Adipocyte (in vitro differentiated cells): ENCODE measurements around the gene DLGAP1.
"Not testable (repeated sequence)": the region's sequence is repeated elsewhere in the genome, so short reads cannot be mapped to it uniquely, and the experiment has no call there.

Source experiments
- DNase-seq: peaks from one replicate; pipeline ENCODE4 v3.0.0-alpha.2; 2015; ENCODE audit warnings: low read depth
- H3K27me3 ChIP-seq: replicated peaks from 2 replicates; pipeline ENCODE4 v1.7.0; 2013; ENCODE audit warnings: mild to moderate bottlenecking, low read length, moderate library complexity; ENCODE audit not compliant: control insufficient read depth, insufficient read depth
- H3K36me3 ChIP-seq: 2 replicates; pipeline ENCODE4 v1.7.0; 2013; ENCODE audit warnings: low read length, mild to moderate bottlenecking, moderate library complexity; ENCODE audit not compliant: control insufficient read depth, insufficient read depth, severe bottlenecking
- H3K4me1 ChIP-seq: 2 replicates; pipeline ENCODE4 v1.7.0; 2013; ENCODE audit warnings: mild to moderate bottlenecking, low read length, moderate library complexity; ENCODE audit not compliant: control insufficient read depth, insufficient read depth
- H3K4me3 ChIP-seq: 2 replicates; pipeline ENCODE4 v1.7.0; 2013; ENCODE audit warnings: mild to moderate bottlenecking, low read length, moderate library complexity
- H3K9ac ChIP-seq: 2 replicates; pipeline ENCODE4 v1.7.0; 2013; ENCODE audit warnings: mild to moderate bottlenecking, low read length, moderate library complexity
- H3K9me3 ChIP-seq: 2 replicates; pipeline ENCODE4 v1.7.0; 2013; ENCODE audit warnings: mild to moderate bottlenecking, low read length, moderate library complexity; ENCODE audit not compliant: control insufficient read depth

DLGAP1 gene

DNA sequence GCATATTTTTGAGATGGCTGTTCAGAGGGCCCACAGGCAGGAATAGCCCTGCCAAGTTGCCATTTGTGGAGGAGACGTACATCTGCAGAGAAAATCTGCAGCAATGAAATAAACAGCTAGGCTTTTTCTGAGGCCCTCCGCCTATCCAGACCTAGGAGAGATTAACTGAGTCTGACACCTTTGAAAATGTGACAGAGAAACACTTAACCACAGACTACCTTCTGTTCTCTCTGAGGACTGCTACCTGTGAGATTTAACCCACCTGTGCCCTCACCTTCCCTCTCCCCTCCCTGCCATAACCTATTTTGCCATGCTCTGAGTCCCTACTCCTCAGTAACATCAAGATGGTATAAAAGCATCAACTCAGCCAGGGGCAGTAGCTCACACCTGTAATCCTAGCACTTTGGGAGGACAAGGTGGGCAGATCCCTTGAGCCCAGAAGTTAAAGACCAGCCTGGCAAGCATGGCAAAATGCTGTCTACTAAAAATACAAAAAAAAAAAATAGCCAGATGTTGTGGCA, 844.9 kb downstream of the DLGAP1 start:
- H3K9me3 ChIP-seq = no peaks in the 10 kb centered on the region

DNA sequence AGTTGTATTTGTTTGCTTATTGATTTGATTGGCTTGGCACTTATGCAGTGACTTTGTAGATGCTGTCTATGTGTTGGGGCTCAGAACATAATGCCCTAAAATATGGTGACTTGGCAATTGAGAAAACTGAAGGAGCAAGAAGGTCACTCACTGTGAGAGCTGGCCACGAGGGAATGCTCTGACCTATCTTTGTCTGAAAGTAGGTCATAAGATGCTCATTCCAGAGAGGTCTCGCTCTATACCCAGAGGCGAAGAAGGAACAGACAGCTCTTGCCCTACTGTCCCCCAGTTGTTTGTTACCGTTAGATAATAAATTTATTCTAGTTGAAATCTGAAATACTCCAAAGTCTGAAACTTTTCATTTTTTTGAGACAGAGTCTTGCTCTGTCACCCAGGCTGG, 846.6 kb downstream of the DLGAP1 start:
- Histone ChIP-seq H3K36me3 (no peaks in the 10 kb centered on the region), H3K4me3 (no peak overlapping the region), H3K9ac (no peak overlapping the region), H3K9me3 (no peaks in the 10 kb centered on the region), H3K4me1 (peaks cover 41% of the 10 kb centered on the region), H3K27me3 (no peaks in the 10 kb centered on the region)
- no peak for DNase-seq

More for the DNA sequence above, 844.9 kb downstream of the DLGAP1 start:
- Histone ChIP-seq H3K9ac (no peak overlapping the region), H3K36me3 (no peaks in the 10 kb centered on the region), H3K4me1 (peaks cover 24% of the 10 kb centered on the region), H3K27me3 (no peaks in the 10 kb centered on the region), H3K4me3 (no peak overlapping the region)
- no peak for DNase-seq

GRCh38 chr18:3608099-3608453, 847.0 kb downstream of the DLGAP1 start:
- not testable (repeated sequence) for H3K9me3 ChIP-seq, H3K36me3 ChIP-seq, H3K27me3 ChIP-seq, DNase-seq, H3K4me3 ChIP-seq, H3K9ac ChIP-seq
- peaks cover 45% of the 10 kb centered on the region for H3K4me1 ChIP-seq

DNA sequence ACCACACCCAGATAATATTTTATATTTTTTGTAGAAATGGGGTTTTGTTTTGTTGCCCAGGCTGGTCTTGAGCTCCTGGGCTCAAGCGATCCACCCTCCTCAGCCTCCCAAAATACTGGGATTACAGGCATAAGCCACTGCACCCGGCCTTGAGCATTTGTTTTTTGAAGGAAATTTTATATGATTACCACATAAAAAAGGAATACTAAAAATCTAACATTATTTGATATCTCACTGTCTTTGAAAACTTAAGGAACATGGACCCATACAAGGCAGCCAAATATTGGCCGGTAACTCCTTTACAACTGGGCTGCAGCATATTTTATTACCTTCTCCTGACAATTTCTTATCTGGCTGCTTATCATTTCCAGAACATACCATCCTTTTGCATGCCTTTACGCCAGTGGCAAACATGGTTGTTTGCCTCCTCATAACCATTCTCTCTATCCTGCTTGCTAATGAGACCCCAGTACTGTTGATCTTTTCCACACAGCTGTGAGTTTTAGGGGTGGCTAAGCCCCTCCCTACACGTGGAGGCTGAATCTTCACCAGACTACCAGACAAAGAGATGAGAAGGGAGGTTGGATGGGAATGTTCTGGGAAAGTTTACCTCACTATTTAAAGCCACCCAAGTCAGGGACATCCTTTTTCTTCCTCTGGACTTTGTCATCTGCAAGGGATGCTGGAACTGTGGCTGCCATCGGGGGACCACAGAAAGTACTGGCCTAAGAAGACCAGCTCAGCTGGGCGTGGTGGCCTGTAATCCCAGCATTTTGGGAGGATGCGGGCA, 847.6 kb downstream of the DLGAP1 start:
- no peak overlapping the region for H3K4me3 ChIP-seq
- DNase-seq = no peak
- H3K9ac ChIP-seq = peak overlapping the region; percentile 30
- H3K36me3 ChIP-seq = no peaks in the 10 kb centered on the region
- no peaks in the 10 kb centered on the region for H3K27me3 ChIP-seq
- no peaks in the 10 kb centered on the region for H3K9me3 ChIP-seq
- peaks cover 50% of the 10 kb centered on the region for H3K4me1 ChIP-seq

- H3K4me3 ChIP-seq = not testable (repeated sequence)
Observed at GRCh38 chr18:3606863-3607262, 848.2 kb downstream of the DLGAP1 start.

DNA sequence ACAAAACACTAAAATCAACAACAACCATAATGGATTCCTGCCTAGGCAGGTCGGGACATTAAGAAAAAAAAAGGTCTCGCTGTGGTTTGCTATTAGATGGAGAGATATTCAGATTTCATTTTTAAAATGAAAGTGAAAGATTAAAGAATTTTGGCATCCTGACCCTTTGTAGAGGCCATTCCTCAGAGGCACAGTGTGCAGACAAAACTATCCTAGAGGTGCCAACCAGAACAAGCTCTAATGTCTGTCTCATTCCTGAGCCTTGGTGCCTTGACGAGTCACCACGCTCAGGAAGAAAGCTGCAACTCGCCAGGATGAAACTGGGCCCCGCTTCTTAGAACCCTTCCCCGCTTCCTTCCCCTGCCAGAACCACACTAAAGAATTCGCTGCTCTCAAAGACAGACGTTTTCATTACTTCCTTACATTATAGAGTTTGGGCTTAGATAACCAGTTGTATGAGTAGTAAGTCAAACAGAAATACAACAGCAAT, 849.1 kb downstream of the DLGAP1 start:
- H3K4me3 ChIP-seq = peak overlapping the region; percentile 79
- H3K36me3 ChIP-seq = no peaks in the 10 kb centered on the region
- peak overlapping the region; percentile 93 for H3K9ac ChIP-seq
- H3K9me3 ChIP-seq = no peaks in the 10 kb centered on the region
- no peaks in the 10 kb centered on the region for H3K27me3 ChIP-seq
- H3K4me1 ChIP-seq = peaks cover 42% of the 10 kb centered on the region
- DNase-seq = peak; percentile 70

More at GRCh38 chr18:3606863-3607262, 848.2 kb downstream of the DLGAP1 start:
- H3K9me3 ChIP-seq, DNase-seq, H3K36me3 ChIP-seq, H3K27me3 ChIP-seq: not testable (repeated sequence)
- H3K9ac ChIP-seq = peak overlapping the region; percentile 93
- H3K4me1 ChIP-seq = peaks cover 48% of the 10 kb centered on the region

DNA sequence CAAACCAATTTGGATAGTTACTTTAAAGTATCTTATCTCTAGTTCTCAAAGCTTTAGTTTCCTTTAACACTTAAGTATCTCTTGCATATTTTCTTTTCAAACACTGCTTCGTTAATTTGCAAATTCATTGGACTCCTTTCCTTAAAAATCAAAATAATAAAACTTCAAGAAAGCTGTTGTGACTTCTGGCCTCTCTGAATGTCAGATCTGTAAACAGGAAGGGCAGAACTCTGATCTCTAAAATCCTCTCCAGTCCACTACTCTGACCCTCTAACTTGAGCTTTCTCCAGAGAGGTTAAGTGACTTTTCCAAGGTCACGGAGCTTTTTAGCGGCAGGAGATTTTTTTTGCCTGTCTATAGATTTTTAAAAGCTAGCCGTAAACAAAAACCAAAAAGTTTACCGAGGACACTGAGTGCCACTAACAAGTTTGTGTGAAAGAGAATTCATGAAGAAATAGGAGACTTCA, 849.6 kb downstream of the DLGAP1 start:
- peak; percentile 43 for DNase-seq
- Histone ChIP-seq H3K4me3 (peak overlapping the region; percentile 79), H3K4me1 (peaks cover 42% of the 10 kb centered on the region), H3K27me3 (no peaks in the 10 kb centered on the region), H3K9me3 (no peaks in the 10 kb centered on the region), H3K9ac (peak overlapping the region; percentile 93), H3K36me3 (no peaks in the 10 kb centered on the region)

GRCh38 chr18:3604498-3605408, 850.4 kb downstream of the DLGAP1 start:
- H3K4me1 ChIP-seq = peaks cover 42% of the 10 kb centered on the region
- peak overlapping the region; percentile 79 for H3K4me3 ChIP-seq
- peak overlapping the region; percentile 93 for H3K9ac ChIP-seq
- H3K9me3 ChIP-seq = no peaks in the 10 kb centered on the region
- H3K27me3 ChIP-seq = no peaks in the 10 kb centered on the region
- no peaks in the 10 kb centered on the region for H3K36me3 ChIP-seq
- peak; percentile 93 for DNase-seq

- Histone ChIP-seq H3K9ac (peak overlapping the region; percentile 93), H3K36me3 (no peaks in the 10 kb centered on the region), H3K27me3 (no peaks in the 10 kb centered on the region), H3K4me1 (peaks cover 42% of the 10 kb centered on the region), H3K4me3 (peak overlapping the region; percentile 79), H3K9me3 (no peaks in the 10 kb centered on the region)
- no peak for DNase-seq
Observed at GRCh38 chr18:3604235-3604497, 850.9 kb downstream of the DLGAP1 start.

DNA sequence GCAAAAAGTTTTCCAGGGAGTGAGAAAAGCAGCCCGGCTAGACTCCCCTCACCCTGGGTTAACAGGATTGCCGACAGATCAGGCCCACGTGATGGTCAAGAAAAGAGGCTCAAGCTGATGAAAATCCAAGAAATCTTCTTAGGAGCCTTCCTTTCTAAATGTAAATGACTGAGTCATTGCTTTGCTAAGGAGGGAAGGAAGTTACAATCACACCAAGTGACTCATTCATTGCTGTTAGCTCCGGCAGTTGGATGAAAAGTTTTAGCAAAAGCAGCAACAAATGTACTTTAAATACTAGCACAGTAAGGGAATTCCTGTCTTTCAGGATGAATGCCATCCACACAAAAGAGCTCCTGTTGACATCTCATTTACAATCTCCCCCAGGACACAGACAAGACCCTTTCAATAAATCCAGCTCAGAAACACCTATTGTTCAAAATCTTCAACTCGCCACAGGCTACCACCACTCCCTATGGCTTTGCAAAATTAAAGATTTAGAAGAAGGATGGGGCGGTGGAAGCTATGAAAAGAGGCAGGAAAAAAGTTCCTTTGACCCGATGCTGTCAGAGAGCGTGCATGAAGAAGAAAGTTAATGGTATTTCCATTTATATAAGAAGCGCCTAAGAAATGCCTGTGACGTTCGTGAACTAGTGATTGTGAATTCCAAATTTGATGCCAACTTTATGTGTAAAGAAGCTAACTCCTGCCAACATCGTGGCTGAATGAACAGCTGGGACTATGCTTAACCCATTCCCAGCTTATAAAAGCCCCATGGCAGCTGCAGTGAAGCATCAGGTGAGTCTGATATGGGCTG, 851.5 kb downstream of the DLGAP1 start:
- peak; percentile 98 for DNase-seq
- Histone ChIP-seq H3K9me3 (no peaks in the 10 kb centered on the region), H3K36me3 (no peaks in the 10 kb centered on the region), H3K4me1 (peaks cover 42% of the 10 kb centered on the region), H3K9ac (peak overlapping the region; percentile 93), H3K27me3 (no peaks in the 10 kb centered on the region), H3K4me3 (peak overlapping the region; percentile 79)
